Activated gamma-delta T cell (primary cell): ENCODE data around the gene GAS6.

Source experiments
- DNase-seq: peaks from one replicate; lab custom pipeline; 2025; lab: John Stamatoyannopoulos, UW

The GAS6 gene

GRCh38 chr13:113887700-113888201 lies 23.9 kb upstream of the GAS6 start:
- DNase-seq, result no peak

- no peak for DNase-seq
Observed at GRCh38 chr13:113886561-113887112, 22.8 kb upstream of the GAS6 start.

- DNase-seq, result no peak
Observed at GRCh38 chr13:113884821-113885220, 20.9 kb upstream of the GAS6 start.

GRCh38 chr13:113883921-113884804 lies 20.3 kb upstream of the GAS6 start:
- DNase-seq, result no peak

GRCh38 chr13:113883314-113883811 lies 19.5 kb upstream of the GAS6 start:
- no peak for DNase-seq

- no peak for DNase-seq
Observed at GRCh38 chr13:113882716-113883115, 18.8 kb upstream of the GAS6 start.

- no peak for DNase-seq
Observed at GRCh38 chr13:113882267-113882630, 18.4 kb upstream of the GAS6 start.

- no peak for DNase-seq
Observed at GRCh38 chr13:113881614-113882266, 17.9 kb upstream of the GAS6 start.

GRCh38 chr13:113880651-113881611 lies 17.1 kb upstream of the GAS6 start:
- no peak for DNase-seq

GRCh38 chr13:113879494-113880360 lies 15.9 kb upstream of the GAS6 start:
- no peak for DNase-seq

- DNase-seq, result no peak
Observed at GRCh38 chr13:113879017-113879416, 15.1 kb upstream of the GAS6 start.

GRCh38 chr13:113877149-113877990 lies 13.5 kb upstream of the GAS6 start:
- no peak for DNase-seq

- no peak for DNase-seq
Observed at GRCh38 chr13:113876346-113877148, 12.7 kb upstream of the GAS6 start.

GRCh38 chr13:113875837-113876281 lies 12.0 kb upstream of the GAS6 start:
- DNase-seq, result no peak

GRCh38 chr13:113875429-113875815 lies 11.5 kb upstream of the GAS6 start:
- DNase-seq, result no peak

- no peak for DNase-seq
Observed at GRCh38 chr13:113874579-113875428, 10.9 kb upstream of the GAS6 start.

GRCh38 chr13:113874177-113874576 lies 10.3 kb upstream of the GAS6 start:
- no peak for DNase-seq

- DNase-seq, result no peak
Observed at GRCh38 chr13:113869263-113869662, 5.4 kb upstream of the GAS6 start.
